Measurements from ENCODE around the gene SPIN1. TPM values are rescaled to one million over a fixed set of nuclear protein-coding genes. Genes with fewer than 3 reads are reported as not detected.

SPIN1 gene
- total and polyA plus RNA-seq, 2 of the 8 experiments (the other 6 are each of a cell fraction or from before 2014, with no cell fraction given), result 69.9 to 139 TPM

GRCh38 chr9:88460587-88461332, 72.5 kb downstream of the SPIN1 start:
- 85% methylated on average over 3 of the region's 3 CpGs; no CpG with 5 or more reads in 1 of the 2 experiments for WGBS, 2 experiments (ENCODE audit: extremely low coverage in 1 of 2, insufficient coverage in 1 of 2, insufficient read length in 1 of 2, insufficient replicate concordance in 2 of 2, low coverage in 1 of 2, low lambda C conversion rate in 2 of 2, missing lambda C conversion rate in 1 of 2)
- Histone ChIP-seq H3K27ac (ENCODE audit: low read depth, low read length) (no peak overlapping the region), H3K4me2 (ENCODE audit: insufficient read depth in 1 of 2, low read depth in 2 of 2, low read length in 2 of 2) (no peak overlapping the region), H2BK120ac (replicated peaks; ENCODE audit: low read depth, low read length) (no peak overlapping the region), H3K4ac (replicated peaks; ENCODE audit: insufficient read length, low read depth, low read length) (no peak overlapping the region), H4K91ac (replicated peaks; ENCODE audit: insufficient read length, low read length) (no peak overlapping the region), H3K9me3 (ENCODE audit: insufficient read depth in 2 of 2, low read depth in 1 of 2, low read length in 1 of 2) (no peaks in the 10 kb centered on the region), H3K27me3 (replicated peaks in 1 of 4; ENCODE audit: control insufficient read depth in 3 of 4, extremely low read depth in 1 of 4, insufficient read depth in 3 of 4, low read length in 3 of 4) (no peaks in the 10 kb centered on the region), H2BK15ac (ENCODE audit: low read length) (no peak overlapping the region), H3K14ac (ENCODE audit: insufficient read length) (no peak overlapping the region), H2AK5ac (ENCODE audit: low read depth, low read length) (no peak overlapping the region), H2BK12ac (ENCODE audit: low read depth, low read length) (no peak overlapping the region), H4K8ac (ENCODE audit: extremely low read depth, insufficient read depth, low read length) (no peak overlapping the region), H3K79me1 (ENCODE audit: low read depth, low read length) (0 out of 2 replicates have a peak, but pooled peaks cover 3% of the 10 kb centered on the region), H3K4me1 (replicated peaks in 1 of 4; ENCODE audit: control insufficient read depth in 3 of 4, insufficient read depth in 4 of 4, low read length in 3 of 4) (peaks cover 0 to 3% (median 1%) of the 10 kb centered on the region in 4 experiments; a peak in 2 of 7 replicates), H2BK20ac (ENCODE audit: low read length) (no peak overlapping the region), H3K4me3 (ENCODE audit: extremely low read depth in 1 of 4, insufficient read depth in 2 of 4, low read depth in 3 of 4, low read length in 4 of 4) (no peak overlapping the region), H3K9ac (replicated peaks in 1 of 4; ENCODE audit: extremely low read depth in 1 of 4, low read depth in 3 of 4, low read length in 3 of 4) (no peak overlapping the region), H2AFZ (ENCODE audit: low read length) (no peak overlapping the region), H3K23me2 (ENCODE audit: low read depth, low read length) (no peaks in the 10 kb centered on the region), H3K56ac (replicated peaks; ENCODE audit: insufficient read length, low read depth, low read length) (no peak overlapping the region), H4K20me1 (replicated peaks in 1 of 2; ENCODE audit: control insufficient read depth in 1 of 2, insufficient read depth in 2 of 2, low read length in 2 of 2) (peaks cover 1 to 5% of the 10 kb centered on the region in 2 experiments), H3K18ac (ENCODE audit: extremely low read depth, low read length) (no peak overlapping the region), H2BK5ac (ENCODE audit: low read depth, low read length) (no peak overlapping the region; the same call in 1 of the 2 replicates), H3K23ac (ENCODE audit: insufficient read length) (no peak overlapping the region), H3K79me2 (ENCODE audit: control insufficient read depth in 1 of 2, insufficient read depth in 2 of 2, low read length in 2 of 2) (peaks cover 3 to 85% of the 10 kb centered on the region in 2 experiments; a peak in 2 of 4 replicates), H4K5ac (ENCODE audit: insufficient read length, low read depth, low read length) (no peak overlapping the region), H3K36me3 (ENCODE audit: control insufficient read depth in 2 of 4, insufficient read depth in 4 of 4, low read length in 3 of 4) (peaks cover 0 to 26% (median 7%) of the 10 kb centered on the region in 4 experiments; a peak in 6 of 8 replicates)
- ChIA-PET POLR2A (ENCODE audit: partially characterized antibody) (interaction anchor here (0.5 to 1.2 kb wide), 2 partner anchors 10 to 13 kb away, joined by 3 to 4 read pairs; no protein-coding TSS in a partner anchor), CTCF (ENCODE audit: partially characterized antibody) (interaction anchor here (0.6 to 1.0 kb wide), 2 partner anchors 44 to 938 kb away, joined by 3 read pairs; no protein-coding TSS in a partner anchor)
- TF ChIP-seq EP300 (IDR thresholded peaks at IDR 0.05; ENCODE audit: borderline replicate concordance in 1 of 2, low read depth in 2 of 2, low read length in 2 of 2) (no peak), RAD21 (IDR thresholded peaks at IDR 0.05 in 1 of 2, conservative IDR thresholded peaks at IDR 0.05 in 1 of 2; ENCODE audit: low read depth in 2 of 2, low read length in 2 of 2) (no peak), TEAD4 (IDR thresholded peaks at IDR 0.05; ENCODE audit: low read depth, low read length) (no peak), CTBP2 (IDR thresholded peaks at IDR 0.05; ENCODE audit: borderline replicate concordance, insufficient read depth, insufficient read length, low read length) (no peak), CEBPB (IDR thresholded peaks at IDR 0.05; ENCODE audit: low read depth, low read length) (no peak), HDAC6 (IDR thresholded peaks at IDR 0.05; ENCODE audit: low read depth, low read length) (no peak), SP1 (IDR thresholded peaks at IDR 0.05; ENCODE audit: low read depth, low read length) (no peak)
- FAIRE-seq (no peak), DNase-seq (ENCODE audit: low read depth in 1 of 2, low spot score in 2 of 2) (no peak)
